H1 (cell line): ENCODE results near the gene MRRF. TPM values are rescaled to one million over a fixed set of nuclear protein-coding genes. Genes with fewer than 3 reads are reported as not detected.

ENCODE experiments used
- CTCF ChIA-PET: fragments of 300-600 bp; sonication (Branson Sonifier 250); formaldehyde crosslinking; loops from one replicate; lab custom pipeline; 2021; ENCODE audit not compliant: partially characterized antibody; lab: Charles Lee
- POLR2A ChIA-PET: fragments of 300-600 bp; sonication (Branson Sonifier 250); formaldehyde crosslinking; loops from one replicate; lab custom pipeline; 2021; ENCODE audit warnings: inconsistent platforms; ENCODE audit not compliant: partially characterized antibody; lab: Charles Lee
- DNase-seq, 2 experiments: peaks; one replicate each; pipeline versions ENCODE4 v3.0.0 to v3.0.0-alpha.2; 2010 to 2022; ENCODE audit warnings: low spot score in 2 of 2, low read depth in 1 of 2, mixed read lengths in 1 of 2
- FAIRE-seq: peaks from 2 replicates; lab custom pipeline; 2011; peaks lifted over from hg19 to GRCh38; lab: Jason Lieb, UNC
- H2AFZ ChIP-seq: 2 replicates; pipeline ENCODE4 v1.8.1; 2012; ENCODE audit warnings: low read length, inconsistent platforms
- H2AK5ac ChIP-seq: 2 replicates; pipeline ENCODE4 v1.6.1; 2013; ENCODE audit warnings: low read depth, low read length
- H2BK120ac ChIP-seq: replicated peaks from 2 replicates; pipeline ENCODE3; 2013; ENCODE audit warnings: low read depth, low read length, inconsistent platforms
- H2BK12ac ChIP-seq: 2 replicates; pipeline ENCODE4 v1.6.1; 2013; ENCODE audit warnings: low read depth, low read length
- H2BK15ac ChIP-seq: 2 replicates; pipeline ENCODE4 v1.6.1; 2013; ENCODE audit warnings: low read length
- H2BK20ac ChIP-seq: 2 replicates; pipeline ENCODE4 v1.6.1; 2013; ENCODE audit warnings: low read length
- H2BK5ac ChIP-seq: 2 replicates; pipeline ENCODE4 v1.6.1; 2013; ENCODE audit warnings: low read depth, low read length
- H3K14ac ChIP-seq: 2 replicates; pipeline ENCODE4 v1.6.1; 2013; ENCODE audit warnings: inconsistent platforms; ENCODE audit not compliant: insufficient read length
- H3K18ac ChIP-seq: 2 replicates; pipeline ENCODE4 v1.6.1; 2013; ENCODE audit warnings: low read length; ENCODE audit errors: extremely low read depth
- H3K23ac ChIP-seq: 2 replicates; pipeline ENCODE4 v1.6.1; 2013; ENCODE audit warnings: inconsistent platforms; ENCODE audit not compliant: insufficient read length
- H3K23me2 ChIP-seq: 2 replicates; pipeline ENCODE4 v1.6.1; 2013; ENCODE audit warnings: low read depth, low read length
- H3K27ac ChIP-seq: 2 replicates; pipeline ENCODE4 v1.6.1; 2011; ENCODE audit warnings: low read depth, low read length, inconsistent platforms
- H3K27me3 ChIP-seq, 4 experiments: replicated peaks in 1 of 4; 1 replicate in 1 of 4; 2 replicates in 3 of 4; pipeline versions ENCODE4 v1.6.1 to v1.8.1; 2011 to 2013; ENCODE audit warnings: low read length in 3 of 4, mild to moderate bottlenecking in 3 of 4, inconsistent platforms in 2 of 4, mixed read lengths in 2 of 4, moderate library complexity in 1 of 4; ENCODE audit not compliant: control insufficient read depth in 3 of 4, insufficient read depth in 3 of 4; ENCODE audit errors: extremely low read depth in 1 of 4
- H3K36me3 ChIP-seq, 4 experiments: 2 replicates each; pipeline versions ENCODE4 v1.6.1 to v1.8.1; 2011 to 2013; ENCODE audit warnings: mild to moderate bottlenecking in 4 of 4, low read length in 3 of 4, moderate library complexity in 2 of 4, control low read depth in 1 of 4, inconsistent platforms in 1 of 4; ENCODE audit not compliant: insufficient read depth in 4 of 4, control insufficient read depth in 2 of 4
- H3K4ac ChIP-seq: replicated peaks from 2 replicates; pipeline ENCODE3; 2013; ENCODE audit warnings: low read length, low read depth, mixed read lengths, inconsistent platforms; ENCODE audit not compliant: insufficient read length
- H3K4me1 ChIP-seq, 4 experiments: replicated peaks in 1 of 4; 1 replicate in 1 of 4; 2 replicates in 3 of 4; pipeline versions ENCODE4 v1.6.1 to v1.8.1; 2011 to 2013; ENCODE audit warnings: low read length in 3 of 4, inconsistent platforms in 2 of 4, mixed read lengths in 1 of 4; ENCODE audit not compliant: insufficient read depth in 4 of 4, control insufficient read depth in 3 of 4
- H3K4me2 ChIP-seq, 2 experiments: 2 replicates each; pipeline versions ENCODE4 v1.6.1 to v1.8.1; 2011 to 2013; ENCODE audit warnings: low read depth in 2 of 2, low read length in 2 of 2, control low read depth in 1 of 2, inconsistent platforms in 1 of 2, mild to moderate bottlenecking in 1 of 2; ENCODE audit not compliant: insufficient read depth in 1 of 2
- H3K4me3 ChIP-seq, 4 experiments: fragments of 200-600, 300-600 bp in 1 of 4; sonication (generic), shearing (Covaris generic), sonication (Bioruptor Twin) in 1 of 4; 2 replicates each; pipeline versions ENCODE4 v1.5.1 to v1.8.1; 2011 to 2016; ENCODE audit warnings: low read length in 4 of 4, low read depth in 3 of 4, control low read depth in 2 of 4, inconsistent platforms in 2 of 4, mild to moderate bottlenecking in 2 of 4, mixed read lengths in 1 of 4, moderate library complexity in 1 of 4; ENCODE audit not compliant: insufficient read depth in 2 of 4; ENCODE audit errors: extremely low read depth in 1 of 4
- H3K56ac ChIP-seq: replicated peaks from 2 replicates; pipeline ENCODE3; 2013; ENCODE audit warnings: low read depth, mild to moderate bottlenecking, mixed read lengths, low read length, inconsistent platforms; ENCODE audit not compliant: insufficient read length
- H3K79me1 ChIP-seq: 2 replicates; pipeline ENCODE4 v1.6.1; 2013; ENCODE audit warnings: low read depth, low read length, control low read depth
- H3K79me2 ChIP-seq, 2 experiments: 2 replicates each; pipeline versions ENCODE4 v1.6.1 to v1.8.1; 2012 to 2013; ENCODE audit warnings: low read length in 2 of 2, mild to moderate bottlenecking in 2 of 2, inconsistent platforms in 1 of 2; ENCODE audit not compliant: insufficient read depth in 2 of 2, control insufficient read depth in 1 of 2
- H3K9ac ChIP-seq, 4 experiments: replicated peaks in 1 of 4; 1 replicate in 1 of 4; 2 replicates in 3 of 4; pipeline versions ENCODE4 v1.6.1 to v1.8.1; 2011 to 2013; ENCODE audit warnings: low read depth in 3 of 4, low read length in 3 of 4, control low read depth in 2 of 4, mild to moderate bottlenecking in 2 of 4, moderate library complexity in 2 of 4, inconsistent platforms in 1 of 4; ENCODE audit errors: extremely low read depth in 1 of 4
- H3K9me3 ChIP-seq, 2 experiments: 2 replicates each; pipeline versions ENCODE4 v1.6.1 to v1.8.1; 2012 to 2013; ENCODE audit warnings: mild to moderate bottlenecking in 2 of 2, moderate library complexity in 2 of 2, control low read depth in 1 of 2, inconsistent platforms in 1 of 2, low read depth in 1 of 2, low read length in 1 of 2, mixed read lengths in 1 of 2; ENCODE audit not compliant: insufficient read depth in 2 of 2
- H4K20me1 ChIP-seq, 2 experiments: replicated peaks in 1 of 2; 2 replicates each; pipeline versions ENCODE3 to v1.8.1; 2011 to 2013; ENCODE audit warnings: inconsistent platforms in 2 of 2, low read length in 2 of 2, mild to moderate bottlenecking in 1 of 2; ENCODE audit not compliant: insufficient read depth in 2 of 2, control insufficient read depth in 1 of 2
- H4K5ac ChIP-seq: 2 replicates; pipeline ENCODE4 v1.6.1; 2013; ENCODE audit warnings: low read length, low read depth, mixed read lengths, inconsistent platforms; ENCODE audit not compliant: insufficient read length
- H4K8ac ChIP-seq: 2 replicates; pipeline ENCODE4 v1.8.0; 2013; ENCODE audit warnings: mild to moderate bottlenecking, moderate library complexity, low read length, inconsistent platforms; ENCODE audit not compliant: insufficient read depth; ENCODE audit errors: extremely low read depth
- H4K91ac ChIP-seq: replicated peaks from 2 replicates; pipeline ENCODE3; 2013; ENCODE audit warnings: low read length, mixed read lengths, inconsistent platforms; ENCODE audit not compliant: insufficient read length
- HDAC2 ChIP-seq, 2 experiments: fragments of 300-600 bp in 1 of 2; sonication (generic) in 1 of 2; IDR thresholded peaks; 2 replicates each; pipeline ENCODE4 v1.6.1; 2011 to 2012; ENCODE audit warnings: low read depth in 2 of 2, low read length in 2 of 2, mild to moderate bottlenecking in 2 of 2, moderate library complexity in 2 of 2, borderline replicate concordance in 1 of 2, inconsistent platforms in 1 of 2
- WGBS, 2 experiments: shearing (Covaris generic) in 1 of 2; methylation state at CpG; one replicate each; pipeline versions ENCODE4 v1.1.6 to v1.1.7; 2013 to 2015; ENCODE audit warnings: low lambda C conversion rate in 2 of 2, mixed read lengths in 2 of 2, inconsistent platforms in 1 of 2, low coverage in 1 of 2, missing lambda C conversion rate in 1 of 2; ENCODE audit not compliant: insufficient replicate concordance in 2 of 2, insufficient coverage in 1 of 2, insufficient read length in 1 of 2; ENCODE audit errors: extremely low coverage in 1 of 2, missing lambda C conversion rate in 1 of 2; 5-methylcytosine and 5-hydroxymethylcytosine counted together
- polyA plus RNA-seq, 7 experiments: library from polyadenylated mRNA; depleted of rRNA in 3 of 7; stranded (reverse) in 5 of 7; unstranded in 2 of 7; fragments of >200 nt in 5 of 7; fragments of 200-250 nt in 2 of 7; gene quantifications; 1 replicate in 5 of 7; 2 replicates in 1 of 7; 4 replicates in 1 of 7; pipeline versions ENCODE4 v1.2.1 to v1.2.3, GENCODE V29; 2011 to 2013; ENCODE audit warnings: missing spikeins in 2 of 7, mixed read lengths in 2 of 7
- total RNA-seq: library from RNA; stranded (reverse); fragmentation: NEBNext Ultra II Directional; extraction: Animal tissue kit (Norgen Biotek cat#: 25700); gene quantifications from 2 replicates; pipeline ENCODE4 v1.2.1, GENCODE V29; 2021

Gene MRRF
- total and polyA plus RNA-seq, 2 of the 8 experiments (the other 6 are each of a cell fraction or from before 2014, with no cell fraction given), result 29.4 to 47.8 TPM

GRCh38 chr9:122232796-122233306 is 31.8 kb upstream of the MRRF start:
- ChIA-PET POLR2A (interaction anchor here (1.2 kb wide), 1 partner anchor 38 kb away, joined by 3 read pairs; no protein-coding TSS in a partner anchor), CTCF (interaction anchor here (0.6 to 1.8 kb wide), 7 partner anchors 10 to 136 kb away, joined by 3 to 5 read pairs (median 3); partner anchors contain the start of genes MRRF and RBM18)
- no peak for TF ChIP-seq HDAC2 (IDR thresholded peaks at IDR 0.05; ENCODE audit: borderline replicate concordance in 1 of 2, low read depth in 2 of 2, low read length in 2 of 2)
- DNase-seq (no peak), FAIRE-seq (no peak)
- peaks cover 2% of the 10 kb centered on the region; the same call in 1 of the 2 replicates for H3K23me2 ChIP-seq
- no peak overlapping the region for H2AK5ac ChIP-seq
- peaks cover 0 to 6% of the 10 kb centered on the region in 2 experiments for H4K20me1 ChIP-seq
- no peak overlapping the region for H4K8ac ChIP-seq
- H2BK120ac ChIP-seq, result no peak overlapping the region
- H3K9ac ChIP-seq, result no peak overlapping the region
- H3K4me1 ChIP-seq, result peaks cover 0 to 6% (median 2%) of the 10 kb centered on the region in 4 experiments; a peak in 4 of 7 replicates
- no peak overlapping the region for H2BK5ac ChIP-seq
- no peak overlapping the region for H2AFZ ChIP-seq
- no peaks in the 10 kb centered on the region for H3K79me1 ChIP-seq
- no peaks in the 10 kb centered on the region for H3K9me3 ChIP-seq
- H3K27me3 ChIP-seq, result peaks cover 25 to 45% (median 37%) of the 10 kb centered on the region in 4 experiments
- H4K91ac ChIP-seq, result no peak overlapping the region
- no peak overlapping the region for H2BK20ac ChIP-seq
- no peak overlapping the region for H3K27ac ChIP-seq
- no peak overlapping the region for H3K18ac ChIP-seq
- H2BK15ac ChIP-seq, result no peak overlapping the region
- no peak overlapping the region for H3K4ac ChIP-seq
- H3K79me2 ChIP-seq, result no peaks in the 10 kb centered on the region
- 86% methylated on average over 6 of the region's 6 CpGs; no CpG with 5 or more reads in 1 of the 2 experiments for WGBS, 2 experiments
- H3K23ac ChIP-seq, result no peak overlapping the region
- H3K36me3 ChIP-seq, result peaks cover 0 to 4% (median 0%) of the 10 kb centered on the region in 4 experiments; a peak in 1 of 8 replicates
- no peak overlapping the region for H3K56ac ChIP-seq
- H3K4me2 ChIP-seq, result no peak overlapping the region
- no peak overlapping the region for H3K14ac ChIP-seq
- H3K4me3 ChIP-seq, result no peak overlapping the region
- H4K5ac ChIP-seq, result no peak overlapping the region
- H2BK12ac ChIP-seq, result no peak overlapping the region; the same call in 1 of the 2 replicates
